Sigmoid colon (tissue), 4 donors: ENCODE measurements around the gene C1QTNF6.

Experiments
- CTCF ChIP-seq, 4 experiments: fragments of 450-650 bp in 3 of 4; fragments of 200-600 bp in 1 of 4; IDR thresholded peaks; one replicate each; pipeline ENCODE4 v1.5.1; 2016 to 2019; ENCODE audit warnings: antibody characterized with exemption in 4 of 4, mild to moderate bottlenecking in 3 of 4, moderate library complexity in 2 of 4
- EP300 ChIP-seq, 4 donors: sonication (generic); formaldehyde crosslinking; IDR thresholded peaks; one replicate each; pipeline ENCODE4 v1.6.1; 2017; ENCODE audit warnings: antibody characterized with exemption in 4 of 4
- POLR2A ChIP-seq, 2 donors: fragments of 450-650 bp; IDR thresholded peaks; one replicate each; pipeline ENCODE4 v1.6.1; 2016; ENCODE audit warnings: antibody characterized with exemption in 2 of 2, mild to moderate bottlenecking in 2 of 2, moderate library complexity in 2 of 2
- POLR2AphosphoS5 ChIP-seq, 4 donors: sonication (generic); formaldehyde crosslinking; IDR thresholded peaks; one replicate each; pipeline ENCODE4 v1.6.1; 2017; ENCODE audit warnings: antibody characterized with exemption in 4 of 4

GRCh38 chr22:37179622-37180420 is 8.2 kb downstream of the C1QTNF6 start:
- TF ChIP-seq CTCF (IDR thresholded peaks at IDR 0.05) (no peak), POLR2A (IDR thresholded peaks at IDR 0.05) (no peak), EP300 (IDR thresholded peaks at IDR 0.05) (no peak), POLR2AphosphoS5 (IDR thresholded peaks at IDR 0.05) (no peak)
